ENCODE data around the gene CXCR3. TPM values are rescaled to one million over a fixed set of nuclear protein-coding genes. Genes with fewer than 3 reads are reported as not detected.

The CXCR3 gene
- total RNA-seq, 1 experiment from 2014 or later, result not detected

- TF ChIP-seq ZBTB33 (IDR thresholded peaks at IDR 0.05; ENCODE audit: extremely low read depth, insufficient replicate concordance, low read length) (no peak), EZH2 (IDR thresholded peaks at IDR 0.05) (no peak), ATF3 (IDR thresholded peaks at IDR 0.05) (no peak), POLR2AphosphoS5 (IDR thresholded peaks at IDR 0.05; ENCODE audit: low read depth, low read length) (no peak), CTCF (IDR thresholded peaks at IDR 0.05 in 2 of 3, conservative IDR thresholded peaks at IDR 0.05 in 1 of 3; ENCODE audit: borderline replicate concordance in 1 of 3, insufficient read depth in 1 of 3, low read depth in 2 of 3, low read length in 2 of 3) (no peak), YY1 (IDR thresholded peaks at IDR 0.05; ENCODE audit: extremely low read depth, insufficient replicate concordance, low read depth, low read length) (no peak), SP1 (IDR thresholded peaks at IDR 0.05; ENCODE audit: low read depth) (no peak), JUND (IDR thresholded peaks at IDR 0.05) (no peak), ZNF274 (IDR thresholded peaks at IDR 0.05; ENCODE audit: low read depth, low read length) (no peak)
Observed at GRCh38 chrX:71609095-71609750, 9.1 kb downstream of the CXCR3 start (continued).

GRCh38 chrX:71607488-71607887, 10.8 kb downstream of the CXCR3 start:
- Histone ChIP-seq H3K79me2 (ENCODE audit: insufficient read depth, low read length) (no peaks in the 10 kb centered on the region), H3K4me2 (ENCODE audit: low read length) (no peak overlapping the region), H3K9me3 (ENCODE audit: control insufficient read depth in 1 of 2, insufficient read depth in 1 of 2, low read depth in 1 of 2, low read length in 2 of 2) (no peaks in the 10 kb centered on the region), H3K27me3 (ENCODE audit: insufficient read depth, low read length) (no peaks in the 10 kb centered on the region), H3K9ac (ENCODE audit: low read length) (no peak overlapping the region), H4K20me1 (ENCODE audit: insufficient read depth) (no peaks in the 10 kb centered on the region), H3K9me2 (ENCODE audit: insufficient read depth) (no peaks in the 10 kb centered on the region), H2AFZ (ENCODE audit: low read depth, low read length, poor library complexity, severe bottlenecking) (no peak overlapping the region), H3K4me3 (replicated peaks in 1 of 2; ENCODE audit: low read depth in 1 of 2, low read length in 2 of 2) (no peak overlapping the region), H3K36me3 (ENCODE audit: control insufficient read depth in 1 of 2, insufficient read depth in 2 of 2, low read length in 2 of 2) (no peaks in the 10 kb centered on the region; a peak in 1 of 4 replicates), H3K4me1 (ENCODE audit: control insufficient read depth in 1 of 2, insufficient read depth in 2 of 2, low read length in 2 of 2) (no peaks in the 10 kb centered on the region), H3K27ac (ENCODE audit: low read depth, low read length) (no peak overlapping the region)
- no peak for TF ChIP-seq ZNF274 (IDR thresholded peaks at IDR 0.05; ENCODE audit: low read depth, low read length)
- no peak for TF ChIP-seq EZH2phosphoT487 (IDR thresholded peaks at IDR 0.05; ENCODE audit: borderline replicate concordance)
- no peak for TF ChIP-seq REST (IDR thresholded peaks at IDR 0.05; ENCODE audit: low read depth)
- no peak for TF ChIP-seq ZBTB33 (IDR thresholded peaks at IDR 0.05; ENCODE audit: extremely low read depth, insufficient replicate concordance, low read length)
- no peak for TF ChIP-seq POLR2AphosphoS5 (IDR thresholded peaks at IDR 0.05; ENCODE audit: low read depth, low read length)
- no peak for TF ChIP-seq YY1 (IDR thresholded peaks at IDR 0.05; ENCODE audit: extremely low read depth, insufficient replicate concordance, low read depth, low read length)
- no peak for TF ChIP-seq SIN3A (IDR thresholded peaks at IDR 0.05; ENCODE audit: low read depth)
- ChIA-PET RAD21 (ENCODE audit: low non-redundant PET in 1 of 2, low total read pairs in 2 of 2, uncharacterized antibody in 2 of 2, unreplicated experiment in 2 of 2) (no interaction called here), CTCF (no interaction called here), POLR2A (no interaction called here)
- DNase-seq (ENCODE audit: low read depth, low spot score) (no peak), ATAC-seq (no peak)
- no TSS peak for BruUV-seq (replicated peaks)
- intact Hi-C loops (cut with micrococcal nuclease), result no loop called here

All from HCT116 (cell line).